Effector memory CD8-positive, alpha-beta T cell (primary cell): Measurements from ENCODE around the gene FAM185A.
"Not testable (repeated sequence)": the region's sequence is repeated elsewhere in the genome, so short reads cannot be mapped to it uniquely, and the experiment has no call there.

ENCODE experiments used
- ATAC-seq: fragments of 150-1000 bp; cut with Tn5 transposase; replicated peaks from 2 replicates; pipeline ENCODE4 v1.10.0; 2021; ENCODE audit warnings: mild to moderate bottlenecking, moderate library complexity
- DNase-seq, 3 experiments: peaks; one replicate each; pipeline ENCODE4 v3.0.0; 2021
- H3K27ac Mint-ChIP-seq, 2 donors: one replicate each; pipeline ENCODE4 v1.8.0; 2022; ENCODE audit warnings: mild to moderate bottlenecking in 2 of 2, mixed read lengths in 2 of 2, moderate library complexity in 2 of 2
- H3K27me3 Mint-ChIP-seq, 2 donors: one replicate each; pipeline ENCODE4 v1.8.0; 2022; ENCODE audit warnings: mixed read lengths in 2 of 2
- H3K36me3 Mint-ChIP-seq: one replicate; pipeline ENCODE4 v1.8.0; 2022; ENCODE audit warnings: mild to moderate bottlenecking, moderate library complexity, mixed read lengths; ENCODE audit not compliant: insufficient read depth
- H3K4me1 Mint-ChIP-seq, 2 donors: one replicate each; pipeline ENCODE4 v1.8.0; 2022; ENCODE audit warnings: low read depth in 2 of 2, mixed read lengths in 2 of 2
- H3K4me3 Mint-ChIP-seq, 2 donors: one replicate each; pipeline ENCODE4 v1.8.0; 2022; ENCODE audit warnings: mild to moderate bottlenecking in 2 of 2, mixed read lengths in 2 of 2, moderate library complexity in 2 of 2
- H3K9me3 Mint-ChIP-seq, 2 donors: one replicate each; pipeline ENCODE4 v1.8.0; 2022; ENCODE audit warnings: mixed read lengths in 2 of 2

Gene FAM185A

GRCh38 chr7:102794567-102794966 lies 45.8 kb downstream of the FAM185A start:
- not testable (repeated sequence) for ATAC-seq, H3K27ac Mint-ChIP-seq, H3K4me3 Mint-ChIP-seq, H3K36me3 Mint-ChIP-seq, H3K4me1 Mint-ChIP-seq, DNase-seq, H3K27me3 Mint-ChIP-seq, H3K9me3 Mint-ChIP-seq

GRCh38 chr7:102795987-102796595 lies 47.3 kb downstream of the FAM185A start:
- not testable (repeated sequence) for H3K4me1 Mint-ChIP-seq, H3K9me3 Mint-ChIP-seq, ATAC-seq, H3K4me3 Mint-ChIP-seq, H3K27ac Mint-ChIP-seq, H3K36me3 Mint-ChIP-seq, H3K27me3 Mint-ChIP-seq, DNase-seq

DNA sequence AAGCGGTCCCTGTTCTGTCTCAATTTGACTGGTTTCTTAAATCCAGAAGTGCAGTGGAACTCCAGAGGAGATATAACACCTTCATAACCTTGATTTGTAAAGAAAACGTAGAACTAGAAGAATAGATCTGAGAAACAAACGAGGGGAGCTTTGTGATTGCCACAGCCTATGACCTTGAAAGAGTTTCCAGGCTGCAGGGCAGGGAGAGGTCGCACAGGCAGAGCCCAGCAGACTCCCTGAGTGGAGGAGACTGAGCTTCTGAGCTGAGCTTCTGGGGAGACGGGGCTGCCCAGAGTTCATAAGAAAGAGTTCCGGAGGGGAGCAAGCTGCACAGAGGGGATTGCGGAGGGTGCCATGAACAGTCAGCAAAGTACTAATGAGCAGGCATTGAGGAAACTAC lies 57.8 kb downstream of the FAM185A start:
- H3K4me3 Mint-ChIP-seq = no peak overlapping the region
- H3K4me1 Mint-ChIP-seq = no peaks in the 10 kb centered on the region
- peaks cover 5% of the 10 kb centered on the region for H3K36me3 Mint-ChIP-seq
- ATAC-seq (no peak), DNase-seq (no peak)
- no peak overlapping the region for H3K27ac Mint-ChIP-seq
- no peaks in the 10 kb centered on the region for H3K27me3 Mint-ChIP-seq
- peaks cover 0 to 18% of the 10 kb centered on the region in 2 donors for H3K9me3 Mint-ChIP-seq

DNA sequence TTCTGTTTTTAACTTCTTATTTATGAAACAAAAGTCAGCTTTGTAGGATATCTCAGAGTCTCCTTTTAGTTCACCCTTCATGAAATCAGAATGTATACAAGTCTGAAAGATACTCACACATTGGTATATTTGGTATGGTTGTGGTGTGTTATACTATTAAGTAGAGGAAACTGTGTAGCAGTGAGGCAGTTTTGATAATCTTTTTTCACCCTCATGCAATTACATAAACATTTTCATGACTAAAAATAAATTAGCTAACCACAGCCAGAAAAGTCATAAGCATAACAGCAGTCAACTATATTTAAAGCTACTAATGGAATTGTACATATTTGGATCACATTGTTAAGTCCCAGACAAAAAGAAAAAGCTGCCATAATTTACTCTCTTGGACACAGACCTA lies 62.1 kb downstream of the FAM185A start:
- Mint-ChIP-seq H3K9me3 (no peaks in the 10 kb centered on the region), H3K27ac (no peak overlapping the region), H3K4me1 (no peaks in the 10 kb centered on the region), H3K27me3 (no peaks in the 10 kb centered on the region), H3K36me3 (peaks cover 5% of the 10 kb centered on the region), H3K4me3 (no peak overlapping the region)
- ATAC-seq (no peak), DNase-seq (no peak)

DNA sequence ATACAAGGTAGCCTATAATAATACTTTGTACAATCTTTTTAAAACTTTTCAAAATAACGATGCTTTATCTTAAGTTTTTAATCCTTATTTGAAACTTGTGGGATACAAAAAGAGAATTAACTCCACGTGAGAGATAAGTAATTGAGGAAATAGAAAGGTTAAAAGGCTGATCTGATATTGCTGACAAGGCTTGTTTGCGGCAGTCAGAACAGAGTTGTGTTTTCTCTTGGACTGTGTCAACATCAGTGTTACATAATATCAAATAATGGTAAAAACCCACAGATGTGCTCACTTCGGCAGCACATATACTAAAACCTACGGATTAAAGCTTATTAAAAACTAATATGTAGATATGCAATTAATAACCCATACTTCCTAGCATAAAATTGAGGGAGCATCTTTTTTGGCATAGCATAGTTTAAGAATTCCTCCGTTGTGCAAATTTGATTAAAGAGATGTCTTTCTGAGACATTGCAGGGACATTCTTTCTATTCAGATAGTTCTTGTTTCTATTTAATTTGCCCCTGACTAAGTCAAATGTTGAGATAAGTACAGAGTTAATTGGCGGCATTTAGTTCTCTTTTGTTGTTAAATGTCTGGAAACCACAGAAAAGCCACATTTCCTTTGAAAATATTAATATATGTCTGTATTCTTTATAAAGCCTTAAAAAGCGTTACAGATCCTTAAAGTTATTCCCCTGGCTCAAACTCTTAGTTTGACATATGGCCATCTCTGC lies 63.3 kb downstream of the FAM185A start:
- no peak for DNase-seq
- Mint-ChIP-seq H3K4me3 (no peak overlapping the region), H3K4me1 (no peaks in the 10 kb centered on the region), H3K36me3 (peaks cover 3% of the 10 kb centered on the region), H3K27ac (no peak overlapping the region), H3K27me3 (no peaks in the 10 kb centered on the region), H3K9me3 (no peaks in the 10 kb centered on the region)
- no peak for ATAC-seq

DNA sequence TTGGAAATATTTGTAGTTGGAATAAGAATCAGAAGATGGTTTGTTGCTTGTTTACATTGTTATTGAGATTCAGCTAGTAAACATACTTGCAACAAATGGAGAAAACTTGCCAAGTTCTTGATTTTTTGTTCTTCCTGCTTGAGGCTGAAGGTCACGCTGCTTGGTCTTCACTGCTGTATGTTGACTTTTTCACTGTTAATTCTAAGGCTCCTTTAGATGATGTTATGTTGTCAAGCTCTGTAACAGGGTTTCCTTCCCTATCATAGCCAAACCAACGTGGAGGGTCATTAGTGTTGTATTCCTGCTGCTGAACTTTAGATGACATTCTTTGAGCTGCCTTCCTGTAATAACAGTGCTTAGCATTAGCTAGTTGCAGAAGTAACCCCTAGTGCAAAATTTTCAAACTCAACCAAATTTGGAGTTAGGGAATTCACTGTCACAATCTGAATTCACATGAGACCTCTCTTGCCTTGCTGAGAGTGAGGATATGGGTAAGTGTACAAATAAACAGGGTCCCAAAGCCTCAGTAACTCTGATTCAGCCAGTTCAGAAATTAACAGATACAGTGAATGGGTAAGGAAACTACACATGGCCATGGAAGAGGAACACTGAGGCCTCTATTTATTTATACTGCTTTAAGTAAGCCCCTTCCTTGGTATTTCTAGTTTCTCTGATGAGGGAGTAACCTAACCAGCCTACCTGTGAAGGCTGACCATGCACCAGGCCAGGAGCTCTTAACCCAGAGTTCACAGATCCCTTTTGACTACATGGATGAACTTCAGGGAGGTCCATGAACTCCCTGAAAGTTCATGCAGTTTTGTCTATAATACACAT lies 64.6 kb downstream of the FAM185A start:
- no peak for DNase-seq
- H3K4me3 Mint-ChIP-seq = no peak overlapping the region
- no peak for ATAC-seq
- H3K27me3 Mint-ChIP-seq = no peaks in the 10 kb centered on the region
- peaks cover 3% of the 10 kb centered on the region for H3K36me3 Mint-ChIP-seq
- no peaks in the 10 kb centered on the region for H3K4me1 Mint-ChIP-seq
- no peak overlapping the region for H3K27ac Mint-ChIP-seq
- no peaks in the 10 kb centered on the region for H3K9me3 Mint-ChIP-seq

DNA sequence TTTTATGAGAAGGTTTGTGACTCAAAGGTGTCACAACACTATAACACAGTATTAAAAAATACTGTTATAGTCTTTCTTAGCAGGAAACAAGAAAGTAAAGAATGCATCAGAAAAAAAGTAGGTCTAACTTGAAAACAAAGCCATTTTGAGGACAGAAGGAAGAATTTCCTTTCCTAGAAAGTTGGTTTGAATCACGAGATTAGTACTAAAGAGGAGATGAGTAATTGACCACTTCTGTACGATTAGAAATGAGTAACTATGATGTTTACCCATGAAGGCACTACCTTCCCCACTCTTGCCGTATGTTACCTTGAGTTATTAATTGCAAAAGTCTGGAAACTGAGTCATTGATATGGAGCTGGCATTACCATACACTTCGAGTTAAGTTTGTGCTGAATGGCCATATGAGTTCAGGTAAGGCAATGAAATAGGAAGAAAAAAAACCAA lies 65.2 kb downstream of the FAM185A start:
- Mint-ChIP-seq H3K9me3 (no peaks in the 10 kb centered on the region), H3K27ac (no peak overlapping the region), H3K27me3 (no peaks in the 10 kb centered on the region), H3K36me3 (peaks cover 3% of the 10 kb centered on the region), H3K4me1 (no peaks in the 10 kb centered on the region), H3K4me3 (no peak overlapping the region)
- ATAC-seq (no peak), DNase-seq (no peak)

- Mint-ChIP-seq H3K27me3 (no peaks in the 10 kb centered on the region), H3K36me3 (peaks cover 4% of the 10 kb centered on the region), H3K27ac (no peak overlapping the region), H3K4me1 (no peaks in the 10 kb centered on the region), H3K9me3 (no peaks in the 10 kb centered on the region), H3K4me3 (no peak overlapping the region)
- ATAC-seq (no peak), DNase-seq (no peak)
These were observed 69.1 kb downstream of the FAM185A start for GRCh38 chr7:102817616-102818573.

GRCh38 chr7:102819151-102819550 lies 70.4 kb downstream of the FAM185A start:
- ATAC-seq (no peak), DNase-seq (no peak)
- no peak overlapping the region for H3K4me3 Mint-ChIP-seq
- H3K27me3 Mint-ChIP-seq = no peaks in the 10 kb centered on the region
- no peaks in the 10 kb centered on the region for H3K4me1 Mint-ChIP-seq
- no peak overlapping the region for H3K27ac Mint-ChIP-seq
- H3K9me3 Mint-ChIP-seq = no peaks in the 10 kb centered on the region
- H3K36me3 Mint-ChIP-seq = peaks cover 4% of the 10 kb centered on the region

GRCh38 chr7:102821994-102822747 lies 73.4 kb downstream of the FAM185A start:
- Mint-ChIP-seq H3K36me3 (peaks cover 9% of the 10 kb centered on the region), H3K9me3 (no peaks in the 10 kb centered on the region), H3K27ac (no peak overlapping the region), H3K4me1 (no peaks in the 10 kb centered on the region), H3K4me3 (no peak overlapping the region), H3K27me3 (no peaks in the 10 kb centered on the region)
- no peak for ATAC-seq
- DNase-seq = no peak

GRCh38 chr7:102823390-102824119 lies 74.8 kb downstream of the FAM185A start:
- Mint-ChIP-seq H3K36me3 (peaks cover 9% of the 10 kb centered on the region), H3K4me3 (no peak overlapping the region), H3K27ac (no peak overlapping the region), H3K27me3 (no peaks in the 10 kb centered on the region), H3K4me1 (no peaks in the 10 kb centered on the region), H3K9me3 (no peaks in the 10 kb centered on the region)
- no peak for DNase-seq
- ATAC-seq = no peak

DNA sequence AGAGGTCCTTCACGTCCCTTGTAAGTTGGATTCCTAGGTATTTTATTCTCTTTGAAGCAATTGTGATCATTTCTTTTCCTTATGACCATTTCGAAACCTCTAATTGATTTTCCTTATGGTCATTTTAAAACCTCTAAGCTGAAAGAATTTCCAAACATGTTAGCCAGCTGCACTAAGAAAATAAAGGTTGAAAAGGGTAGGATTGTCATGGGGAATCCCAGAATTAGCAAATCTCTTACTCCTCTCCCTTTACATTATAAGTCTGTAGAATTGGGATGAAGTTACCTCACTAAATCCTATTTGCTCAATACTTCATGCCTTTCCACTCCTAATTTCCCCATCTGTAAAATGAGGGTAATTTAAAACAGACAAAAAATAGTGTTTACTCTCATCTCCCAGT lies 79.5 kb downstream of the FAM185A start:
- no peaks in the 10 kb centered on the region for H3K4me1 Mint-ChIP-seq
- H3K36me3 Mint-ChIP-seq = peaks cover 5% of the 10 kb centered on the region

More for the DNA sequence above, 79.5 kb downstream of the FAM185A start:
- ATAC-seq (no peak), DNase-seq (no peak)
- Mint-ChIP-seq H3K27ac (no peak overlapping the region), H3K9me3 (no peaks in the 10 kb centered on the region), H3K27me3 (no peaks in the 10 kb centered on the region), H3K4me3 (no peak overlapping the region)
